ENCODE data around the gene OPCML. TPM values are rescaled to one million over a fixed set of nuclear protein-coding genes. Genes with fewer than 3 reads are reported as not detected.

OPCML gene
- total and polyA plus RNA-seq, 2 donors (not counting 1 experiment from before 2014, with no cell fraction given): not detected

DNA sequence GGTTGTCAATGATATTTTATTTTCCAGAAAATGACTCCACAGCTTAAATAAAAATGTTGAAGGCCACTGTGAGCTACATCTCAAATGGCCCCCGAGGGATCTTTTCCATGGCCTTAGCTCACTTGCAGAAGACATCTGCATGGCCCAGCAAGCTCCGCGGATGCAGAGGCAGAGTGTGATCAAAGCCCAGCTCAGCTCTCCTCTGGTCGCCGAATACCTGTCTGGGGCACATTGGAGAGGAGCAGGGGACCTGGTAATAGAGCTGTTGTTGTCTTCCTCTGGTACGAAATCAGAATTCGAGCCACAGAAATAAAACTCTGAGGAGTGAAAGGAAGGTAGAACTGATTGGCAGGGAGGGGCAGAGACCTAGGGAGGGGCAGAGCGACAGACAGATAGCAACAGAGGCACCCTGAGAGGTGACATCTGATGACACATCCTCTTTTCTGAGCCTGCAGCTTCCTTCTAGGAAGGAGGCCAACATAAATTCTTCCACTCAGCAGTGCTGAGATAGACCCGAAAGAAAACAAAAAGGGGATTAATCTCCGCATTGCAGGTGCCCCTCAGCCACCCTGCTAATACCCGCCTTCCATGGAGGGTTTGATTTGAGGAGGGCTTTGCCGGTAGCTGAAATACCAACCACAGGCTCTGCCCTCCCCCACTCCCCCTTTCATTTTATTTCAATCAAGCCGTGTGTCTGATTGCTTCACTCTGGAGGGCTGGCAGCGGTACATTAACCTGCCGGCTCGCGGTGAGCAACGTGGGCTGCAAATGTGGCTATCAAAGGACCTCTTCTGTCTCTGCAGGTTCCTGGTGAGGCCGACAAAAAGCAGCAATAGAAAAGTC is 759.4 kb downstream of the OPCML start:
- ChIA-PET POLR2A (no interaction called here), CTCF (no interaction called here)
- H3K4me3 ChIP-seq (ENCODE audit: control extremely low read depth in 1 of 5, extremely low read depth in 1 of 5, insufficient read depth in 1 of 5, low read depth in 2 of 5, low read length in 4 of 5): no peak overlapping the region
- no peak overlapping the region for H3K9ac ChIP-seq (ENCODE audit: low read length)
- intact Hi-C loops (cut with micrococcal nuclease): no loop called here
- Mint-ChIP-seq H3K27ac (no peak overlapping the region), H3K27me3 (no peaks in the 10 kb centered on the region), H3K9me3 (ENCODE audit: insufficient read depth) (peaks cover 3% of the 10 kb centered on the region), H3K4me1 (no peaks in the 10 kb centered on the region), H3K4me3 (no peak overlapping the region)
- ATAC-seq (ENCODE audit: low read depth) (no peak), DNase-seq (no peak)
- TF ChIP-seq EZH2 (IDR thresholded peaks at IDR 0.05; ENCODE audit: borderline replicate concordance, insufficient read depth, low read depth, low read length, poor library complexity, severe bottlenecking): no peak
- TF ChIP-seq, protein P1, sequence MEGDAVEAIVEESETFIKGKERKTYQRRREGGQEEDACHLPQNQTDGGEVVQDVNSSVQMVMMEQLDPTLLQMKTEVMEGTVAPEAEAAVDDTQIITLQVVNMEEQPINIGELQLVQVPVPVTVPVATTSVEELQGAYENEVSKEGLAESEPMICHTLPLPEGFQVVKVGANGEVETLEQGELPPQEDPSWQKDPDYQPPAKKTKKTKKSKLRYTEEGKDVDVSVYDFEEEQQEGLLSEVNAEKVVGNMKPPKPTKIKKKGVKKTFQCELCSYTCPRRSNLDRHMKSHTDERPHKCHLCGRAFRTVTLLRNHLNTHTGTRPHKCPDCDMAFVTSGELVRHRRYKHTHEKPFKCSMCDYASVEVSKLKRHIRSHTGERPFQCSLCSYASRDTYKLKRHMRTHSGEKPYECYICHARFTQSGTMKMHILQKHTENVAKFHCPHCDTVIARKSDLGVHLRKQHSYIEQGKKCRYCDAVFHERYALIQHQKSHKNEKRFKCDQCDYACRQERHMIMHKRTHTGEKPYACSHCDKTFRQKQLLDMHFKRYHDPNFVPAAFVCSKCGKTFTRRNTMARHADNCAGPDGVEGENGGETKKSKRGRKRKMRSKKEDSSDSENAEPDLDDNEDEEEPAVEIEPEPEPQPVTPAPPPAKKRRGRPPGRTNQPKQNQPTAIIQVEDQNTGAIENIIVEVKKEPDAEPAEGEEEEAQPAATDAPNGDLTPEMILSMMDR (IDR thresholded peaks at IDR 0.05): no peak
- H4K20me1 ChIP-seq (ENCODE audit: control insufficient read depth, insufficient read depth, low read length, poor library complexity, severe bottlenecking): no peaks in the 10 kb centered on the region
- no peak overlapping the region for H2AFZ ChIP-seq (ENCODE audit: insufficient read depth, low read depth, low read length, poor library complexity, severe bottlenecking)
- no peaks in the 10 kb centered on the region for H3K36me3 ChIP-seq (replicated peaks in 1 of 2; ENCODE audit: control extremely low read depth in 1 of 2, control insufficient read depth in 1 of 2, extremely low read depth in 1 of 2, insufficient read depth in 2 of 2, low read length in 1 of 2)
- H3K27ac ChIP-seq (ENCODE audit: low read length in 2 of 2): no peak overlapping the region
- no peaks in the 10 kb centered on the region for H3K4me1 ChIP-seq (ENCODE audit: control insufficient read depth in 2 of 2, insufficient read depth in 2 of 2, low read length in 2 of 2)
- no peaks in the 10 kb centered on the region for H3K27me3 ChIP-seq (replicated peaks in 1 of 4; ENCODE audit: control extremely low read depth in 1 of 4, control insufficient read depth in 3 of 4, insufficient read depth in 4 of 4, low read length in 3 of 4)
- no peaks in the 10 kb centered on the region for H3K79me2 ChIP-seq (ENCODE audit: control insufficient read depth, insufficient read depth, low read length)
- H3K4me2 ChIP-seq (replicated peaks; ENCODE audit: low read depth, low read length, poor library complexity, severe bottlenecking): no peak overlapping the region
- peaks cover 0 to 12% (median 0%) of the 10 kb centered on the region in 3 donors for H3K9me3 ChIP-seq (ENCODE audit: control extremely low read depth in 1 of 3, control insufficient read depth in 2 of 3, insufficient read depth in 1 of 3, low read length in 2 of 3)
- WGBS (ENCODE audit: insufficient coverage): 68% methylated on average over 16 of the region's 19 CpGs

- DNase-seq: no peak
- no peaks in the 10 kb centered on the region for H3K4me1 Mint-ChIP-seq
- H3K9me3 Mint-ChIP-seq (ENCODE audit: insufficient read depth): peaks cover 3% of the 10 kb centered on the region
- Histone ChIP-seq H3K4me1 (ENCODE audit: control insufficient read depth in 2 of 2, insufficient read depth in 2 of 2, low read length in 2 of 2) (no peaks in the 10 kb centered on the region), H3K9me3 (ENCODE audit: control extremely low read depth in 1 of 3, control insufficient read depth in 2 of 3, insufficient read depth in 1 of 3, low read length in 2 of 3) (peaks cover 0 to 12% (median 0%) of the 10 kb centered on the region in 3 donors), H3K79me2 (ENCODE audit: control insufficient read depth, insufficient read depth, low read length) (no peaks in the 10 kb centered on the region), H3K27me3 (replicated peaks in 1 of 4; ENCODE audit: control extremely low read depth in 1 of 4, control insufficient read depth in 3 of 4, insufficient read depth in 4 of 4, low read length in 3 of 4) (no peaks in the 10 kb centered on the region), H3K27ac (ENCODE audit: low read length in 2 of 2) (no peak overlapping the region), H3K4me3 (ENCODE audit: control extremely low read depth in 1 of 5, extremely low read depth in 1 of 5, insufficient read depth in 1 of 5, low read depth in 2 of 5, low read length in 4 of 5) (no peak overlapping the region), H3K4me2 (replicated peaks; ENCODE audit: low read depth, low read length, poor library complexity, severe bottlenecking) (no peak overlapping the region), H4K20me1 (ENCODE audit: control insufficient read depth, insufficient read depth, low read length, poor library complexity, severe bottlenecking) (no peaks in the 10 kb centered on the region), H2AFZ (ENCODE audit: insufficient read depth, low read depth, low read length, poor library complexity, severe bottlenecking) (no peak overlapping the region), H3K9ac (ENCODE audit: low read length) (no peak overlapping the region), H3K36me3 (replicated peaks in 1 of 2; ENCODE audit: control extremely low read depth in 1 of 2, control insufficient read depth in 1 of 2, extremely low read depth in 1 of 2, insufficient read depth in 2 of 2, low read length in 1 of 2) (no peaks in the 10 kb centered on the region)
- intact Hi-C loops (cut with micrococcal nuclease): no loop called here
- no peak for ATAC-seq (ENCODE audit: low read depth)
- TF ChIP-seq, protein P1 (IDR thresholded peaks at IDR 0.05): no peak
- no peak for TF ChIP-seq EZH2 (IDR thresholded peaks at IDR 0.05; ENCODE audit: borderline replicate concordance, insufficient read depth, low read depth, low read length, poor library complexity, severe bottlenecking)
- H3K4me3 Mint-ChIP-seq: no peak overlapping the region
- ChIA-PET CTCF (no interaction called here), POLR2A (no interaction called here)
- no peak overlapping the region for H3K27ac Mint-ChIP-seq
- H3K27me3 Mint-ChIP-seq: no peaks in the 10 kb centered on the region
- 74% methylated on average over 3 of the region's 5 CpGs for WGBS (ENCODE audit: insufficient coverage)
These were observed 760.6 kb downstream of the OPCML start for GRCh38 chr11:132771746-132772145.
